ENCODE measurements around the gene IDH3B. TPM values are rescaled to one million over a fixed set of nuclear protein-coding genes. Genes with fewer than 3 reads are reported as not detected.

The IDH3B gene
- total RNA-seq, 1 experiment from 2014 or later = 135 TPM

GRCh38 chr20:2618815-2619214 is 45.2 kb downstream of the IDH3B start:
- Histone ChIP-seq H3K36me3 (ENCODE audit: control insufficient read depth, insufficient read depth, low read length) (no peaks in the 10 kb centered on the region), H3K4me1 (ENCODE audit: control insufficient read depth, insufficient read depth, low read length) (no peaks in the 10 kb centered on the region), H3K27me3 (ENCODE audit: control insufficient read depth, insufficient read depth, low read length) (peaks cover 10% of the 10 kb centered on the region), H3K27ac (ENCODE audit: low read length) (no peak overlapping the region), H3K4me3 (ENCODE audit: low read depth in 2 of 2, low read length in 2 of 2) (no peak overlapping the region), H3K9me3 (ENCODE audit: control insufficient read depth, insufficient read depth, low read depth, low read length) (no peaks in the 10 kb centered on the region)
- ChIA-PET POLR2A (no interaction called here), CTCF (no interaction called here)
- in situ Hi-C loops (cut with HindIII; ENCODE audit: low pct_unique_long_range_greater_than_20kb, low sequenced_read_pairs) (no loop called here), intact Hi-C loops (cut with micrococcal nuclease; ENCODE audit: unreplicated experiment) (no loop called here)
- BruUV-seq (replicated peaks) = no TSS peak
- DNase-seq (ENCODE audit: low read depth, low spot score) (no peak), ATAC-seq (no peak)
- TF ChIP-seq, protein P1, sequence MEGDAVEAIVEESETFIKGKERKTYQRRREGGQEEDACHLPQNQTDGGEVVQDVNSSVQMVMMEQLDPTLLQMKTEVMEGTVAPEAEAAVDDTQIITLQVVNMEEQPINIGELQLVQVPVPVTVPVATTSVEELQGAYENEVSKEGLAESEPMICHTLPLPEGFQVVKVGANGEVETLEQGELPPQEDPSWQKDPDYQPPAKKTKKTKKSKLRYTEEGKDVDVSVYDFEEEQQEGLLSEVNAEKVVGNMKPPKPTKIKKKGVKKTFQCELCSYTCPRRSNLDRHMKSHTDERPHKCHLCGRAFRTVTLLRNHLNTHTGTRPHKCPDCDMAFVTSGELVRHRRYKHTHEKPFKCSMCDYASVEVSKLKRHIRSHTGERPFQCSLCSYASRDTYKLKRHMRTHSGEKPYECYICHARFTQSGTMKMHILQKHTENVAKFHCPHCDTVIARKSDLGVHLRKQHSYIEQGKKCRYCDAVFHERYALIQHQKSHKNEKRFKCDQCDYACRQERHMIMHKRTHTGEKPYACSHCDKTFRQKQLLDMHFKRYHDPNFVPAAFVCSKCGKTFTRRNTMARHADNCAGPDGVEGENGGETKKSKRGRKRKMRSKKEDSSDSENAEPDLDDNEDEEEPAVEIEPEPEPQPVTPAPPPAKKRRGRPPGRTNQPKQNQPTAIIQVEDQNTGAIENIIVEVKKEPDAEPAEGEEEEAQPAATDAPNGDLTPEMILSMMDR (IDR thresholded peaks at IDR 0.05) = no peak
- TF ChIP-seq TCF7L2 (IDR thresholded peaks at IDR 0.05; ENCODE audit: low read depth, low read length) = no peak
- TF ChIP-seq, protein P2, sequence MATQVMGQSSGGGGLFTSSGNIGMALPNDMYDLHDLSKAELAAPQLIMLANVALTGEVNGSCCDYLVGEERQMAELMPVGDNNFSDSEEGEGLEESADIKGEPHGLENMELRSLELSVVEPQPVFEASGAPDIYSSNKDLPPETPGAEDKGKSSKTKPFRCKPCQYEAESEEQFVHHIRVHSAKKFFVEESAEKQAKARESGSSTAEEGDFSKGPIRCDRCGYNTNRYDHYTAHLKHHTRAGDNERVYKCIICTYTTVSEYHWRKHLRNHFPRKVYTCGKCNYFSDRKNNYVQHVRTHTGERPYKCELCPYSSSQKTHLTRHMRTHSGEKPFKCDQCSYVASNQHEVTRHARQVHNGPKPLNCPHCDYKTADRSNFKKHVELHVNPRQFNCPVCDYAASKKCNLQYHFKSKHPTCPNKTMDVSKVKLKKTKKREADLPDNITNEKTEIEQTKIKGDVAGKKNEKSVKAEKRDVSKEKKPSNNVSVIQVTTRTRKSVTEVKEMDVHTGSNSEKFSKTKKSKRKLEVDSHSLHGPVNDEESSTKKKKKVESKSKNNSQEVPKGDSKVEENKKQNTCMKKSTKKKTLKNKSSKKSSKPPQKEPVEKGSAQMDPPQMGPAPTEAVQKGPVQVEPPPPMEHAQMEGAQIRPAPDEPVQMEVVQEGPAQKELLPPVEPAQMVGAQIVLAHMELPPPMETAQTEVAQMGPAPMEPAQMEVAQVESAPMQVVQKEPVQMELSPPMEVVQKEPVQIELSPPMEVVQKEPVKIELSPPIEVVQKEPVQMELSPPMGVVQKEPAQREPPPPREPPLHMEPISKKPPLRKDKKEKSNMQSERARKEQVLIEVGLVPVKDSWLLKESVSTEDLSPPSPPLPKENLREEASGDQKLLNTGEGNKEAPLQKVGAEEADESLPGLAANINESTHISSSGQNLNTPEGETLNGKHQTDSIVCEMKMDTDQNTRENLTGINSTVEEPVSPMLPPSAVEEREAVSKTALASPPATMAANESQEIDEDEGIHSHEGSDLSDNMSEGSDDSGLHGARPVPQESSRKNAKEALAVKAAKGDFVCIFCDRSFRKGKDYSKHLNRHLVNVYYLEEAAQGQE (IDR thresholded peaks at IDR 0.05; ENCODE audit: insufficient read depth in 1 of 2, low read depth in 2 of 2, low read length in 1 of 2) = no peak
- no peak for TF ChIP-seq POLR2AphosphoS5 (IDR thresholded peaks at IDR 0.05; ENCODE audit: low read depth, low read length)
- TF ChIP-seq SIN3A (IDR thresholded peaks at IDR 0.05; ENCODE audit: borderline replicate concordance, insufficient read depth, low read depth, low read length) = no peak

GRCh38 chr20:2617099-2617714 is 46.8 kb downstream of the IDH3B start:
- CTCF ChIA-PET = no interaction called here
- Histone ChIP-seq H3K27ac (ENCODE audit: low read length) (no peak overlapping the region), H3K4me3 (ENCODE audit: low read depth in 2 of 2, low read length in 2 of 2) (no peak overlapping the region), H3K9me3 (ENCODE audit: control insufficient read depth, insufficient read depth, low read depth, low read length) (no peaks in the 10 kb centered on the region), H3K4me1 (ENCODE audit: control insufficient read depth, insufficient read depth, low read length) (no peaks in the 10 kb centered on the region), H3K27me3 (ENCODE audit: control insufficient read depth, insufficient read depth, low read length) (peaks cover 21% of the 10 kb centered on the region), H3K36me3 (ENCODE audit: control insufficient read depth, insufficient read depth, low read length) (no peaks in the 10 kb centered on the region)
- DNase-seq (ENCODE audit: low read depth, low spot score) (no peak), ATAC-seq (no peak)
- in situ Hi-C loops (cut with HindIII; ENCODE audit: low pct_unique_long_range_greater_than_20kb, low sequenced_read_pairs) = no loop called here
- TF ChIP-seq SIN3A (IDR thresholded peaks at IDR 0.05; ENCODE audit: borderline replicate concordance, insufficient read depth, low read depth, low read length) = no peak
- TF ChIP-seq, protein P2 (IDR thresholded peaks at IDR 0.05; ENCODE audit: insufficient read depth in 1 of 2, low read depth in 2 of 2, low read length in 1 of 2) = no peak
- no peak for TF ChIP-seq TCF7L2 (IDR thresholded peaks at IDR 0.05; ENCODE audit: low read depth, low read length)
- no peak for TF ChIP-seq POLR2AphosphoS5 (IDR thresholded peaks at IDR 0.05; ENCODE audit: low read depth, low read length)
- intact Hi-C loops (cut with micrococcal nuclease; ENCODE audit: unreplicated experiment) = no loop called here
- no TSS peak for BruUV-seq (replicated peaks)
- POLR2A ChIA-PET = no interaction called here

Data from Panc1 (cell line).